Measurements from ENCODE around the gene BTG3.

Gene BTG3

GRCh38 chr21:17612565-17613241 is at the start of gene BTG3:
Gene BTG3 (minus strand): TSS chr21:17612901. CDS start chr21:17609144, 3,757 bp downstream.
- DNase-seq (ENCODE audit: low read depth, low spot score): peak; percentile 91

- no peak for DNase-seq (ENCODE audit: low read depth, low spot score)
Measured at GRCh38 chr21:17660862-17661261, 48.2 kb upstream of the BTG3 start.

GRCh38 chr21:17660452-17660851 is 47.8 kb upstream of the BTG3 start:
- peak; percentile 86 for DNase-seq (ENCODE audit: low read depth, low spot score)

GRCh38 chr21:17658931-17659330 is 46.2 kb upstream of the BTG3 start:
- no peak for DNase-seq (ENCODE audit: low read depth, low spot score)

GRCh38 chr21:17651526-17651925 is 38.8 kb upstream of the BTG3 start:
- DNase-seq (ENCODE audit: low read depth, low spot score): no peak

- no peak for DNase-seq (ENCODE audit: low read depth, low spot score)
Measured at GRCh38 chr21:17650292-17650691, 37.6 kb upstream of the BTG3 start.

GRCh38 chr21:17646790-17647189 is 34.1 kb upstream of the BTG3 start:
- no peak for DNase-seq (ENCODE audit: low read depth, low spot score)

GRCh38 chr21:17644186-17644585 is 31.5 kb upstream of the BTG3 start:
- no peak for DNase-seq (ENCODE audit: low read depth, low spot score)

GRCh38 chr21:17640821-17641220 is 28.1 kb upstream of the BTG3 start:
- no peak for DNase-seq (ENCODE audit: low read depth, low spot score)

- no peak for DNase-seq (ENCODE audit: low read depth, low spot score)
Measured at GRCh38 chr21:17636711-17637110, 24.0 kb upstream of the BTG3 start.

- DNase-seq (ENCODE audit: low read depth, low spot score): peak; percentile 4
Measured at GRCh38 chr21:17631195-17631594, 18.5 kb upstream of the BTG3 start.

GRCh38 chr21:17622018-17622417 is 9.3 kb upstream of the BTG3 start:
- DNase-seq (ENCODE audit: low read depth, low spot score): no peak

GRCh38 chr21:17616831-17617230 is 4.1 kb upstream of the BTG3 start:
- DNase-seq (ENCODE audit: low read depth, low spot score): no peak

GRCh38 chr21:17613242-17613676 is 558 bp upstream of the BTG3 start:
- peak; percentile 27 for DNase-seq (ENCODE audit: low read depth, low spot score)

- DNase-seq (ENCODE audit: low read depth, low spot score): peak; percentile 68
Measured at GRCh38 chr21:17612023-17612564, 607 bp downstream of the BTG3 start.

GRCh38 chr21:17611414-17612022 is 1.2 kb downstream of the BTG3 start:
- DNase-seq (ENCODE audit: low read depth, low spot score): peak; percentile 94

GRCh38 chr21:17610911-17611310 is 1.8 kb downstream of the BTG3 start:
- no peak for DNase-seq (ENCODE audit: low read depth, low spot score)

GRCh38 chr21:17609681-17610080 is 3.0 kb downstream of the BTG3 start:
- DNase-seq (ENCODE audit: low read depth, low spot score): no peak

GRCh38 chr21:17607684-17608083 is 5.0 kb downstream of the BTG3 start:
- no peak for DNase-seq (ENCODE audit: low read depth, low spot score)

GRCh38 chr21:17602874-17603273 is 9.8 kb downstream of the BTG3 start:
- peak; percentile 55 for DNase-seq (ENCODE audit: low read depth, low spot score)

- DNase-seq (ENCODE audit: low read depth, low spot score): no peak
Measured at GRCh38 chr21:17598437-17598836, 14.3 kb downstream of the BTG3 start.

- no peak for DNase-seq (ENCODE audit: low read depth, low spot score)
Measured at GRCh38 chr21:17597680-17598079, 15.0 kb downstream of the BTG3 start.

- no peak for DNase-seq (ENCODE audit: low read depth, low spot score)
Measured at GRCh38 chr21:17590430-17590829, 22.3 kb downstream of the BTG3 start.

All from astrocyte of the hippocampus (primary cell).